Naive thymus-derived CD4-positive, alpha-beta T cell (primary cell): ENCODE measurements around the gene P4HA3. TPM values are rescaled to one million over a fixed set of nuclear protein-coding genes. Genes with fewer than 3 reads are reported as not detected.

Source experiments
- ATAC-seq: fragments of 150-1000 bp; cut with Tn5 transposase; 2 replicates; pipeline ENCODE4 v1.10.0; 2021; ENCODE audit warnings: mild to moderate bottlenecking, moderate library complexity
- CTCF ChIA-PET: fragments of 350-600 bp; sonication (Branson Sonifier 250); formaldehyde crosslinking; loops from one replicate; lab custom pipeline; 2021; ENCODE audit warnings: antibody characterized with exemption; lab: Charles Lee
- POLR2A ChIA-PET: fragments of 350-600 bp; sonication (Branson Sonifier 250); formaldehyde crosslinking; loops from one replicate; lab custom pipeline; 2021; ENCODE audit warnings: antibody characterized with exemption, inconsistent platforms; lab: Charles Lee
- DNase-seq, 9 donors: peaks; one replicate each; pipeline versions ENCODE4 v3.0.0 to v3.0.0-alpha.2; 2020 to 2022; ENCODE audit warnings: mixed read lengths in 1 of 9
- H3K27ac ChIP-seq: one replicate; pipeline ENCODE4 v1.7.0; 2013; ENCODE audit warnings: mild to moderate bottlenecking, low read depth, low read length, moderate library complexity
- H3K27me3 ChIP-seq, 2 donors: one replicate each; pipeline ENCODE4 v1.7.0; 2013; ENCODE audit warnings: low read length in 2 of 2, mild to moderate bottlenecking in 2 of 2, moderate library complexity in 2 of 2; ENCODE audit not compliant: control insufficient read depth in 2 of 2, insufficient read depth in 2 of 2
- H3K36me3 ChIP-seq, 3 experiments: 1 replicate in 2 of 3; 2 replicates in 1 of 3; pipeline ENCODE4 v1.7.0; 2013; ENCODE audit warnings: low read length in 3 of 3, mild to moderate bottlenecking in 3 of 3, moderate library complexity in 1 of 3; ENCODE audit not compliant: insufficient read depth in 3 of 3, control insufficient read depth in 2 of 3
- H3K4me1 ChIP-seq, 2 donors: one replicate each; pipeline ENCODE4 v1.7.0; 2013; ENCODE audit warnings: low read length in 2 of 2, mild to moderate bottlenecking in 2 of 2, moderate library complexity in 1 of 2; ENCODE audit not compliant: control insufficient read depth in 2 of 2, insufficient read depth in 2 of 2
- H3K4me3 ChIP-seq: 2 replicates; pipeline ENCODE4 v1.7.0; 2013; ENCODE audit warnings: mild to moderate bottlenecking, low read length
- H3K9me3 ChIP-seq, 3 experiments: 1 replicate in 2 of 3; 2 replicates in 1 of 3; pipeline ENCODE4 v1.7.0; 2013; ENCODE audit warnings: low read length in 3 of 3; ENCODE audit not compliant: control insufficient read depth in 2 of 3
- H3K27ac Mint-ChIP-seq, 9 donors: one replicate each; pipeline ENCODE4 v1.8.0; 2020 to 2022; ENCODE audit warnings: mixed read lengths in 9 of 9, mild to moderate bottlenecking in 8 of 9, moderate library complexity in 5 of 9, inconsistent platforms in 2 of 9
- H3K27me3 Mint-ChIP-seq, 5 donors: one replicate each; pipeline ENCODE4 v1.8.0; 2021 to 2022; ENCODE audit warnings: mixed read lengths in 5 of 5, mild to moderate bottlenecking in 1 of 5
- H3K36me3 Mint-ChIP-seq, 5 donors: one replicate each; pipeline ENCODE4 v1.8.0; 2020 to 2022; ENCODE audit warnings: mixed read lengths in 5 of 5, mild to moderate bottlenecking in 3 of 5, inconsistent platforms in 1 of 5
- H3K4me1 Mint-ChIP-seq, 7 donors: one replicate each; pipeline ENCODE4 v1.8.0; 2020 to 2022; ENCODE audit warnings: mixed read lengths in 7 of 7, mild to moderate bottlenecking in 3 of 7, inconsistent platforms in 1 of 7
- H3K4me3 Mint-ChIP-seq, 10 donors: one replicate each; pipeline ENCODE4 v1.8.0; 2020 to 2022; ENCODE audit warnings: mild to moderate bottlenecking in 10 of 10, mixed read lengths in 10 of 10, moderate library complexity in 6 of 10, inconsistent platforms in 2 of 10
- H3K9me3 Mint-ChIP-seq, 11 donors: one replicate each; pipeline ENCODE4 v1.8.0; 2020 to 2022; ENCODE audit warnings: mixed read lengths in 11 of 11, mild to moderate bottlenecking in 4 of 11, inconsistent platforms in 1 of 11, moderate library complexity in 1 of 11
- intact Hi-C, 2 donors: fragments of 100-400 bp; cut with micrococcal nuclease; formaldehyde crosslinking; loops; one replicate each; pipeline ENCODE4 v1.15.1; 2023
- polyA plus RNA-seq, 2 donors: library from polyadenylated mRNA; unstranded; fragments of 300-500 nt; fragmentation: Illumina TruSeq; gene quantifications; one replicate each; pipeline ENCODE4 v1.2.3, GENCODE V29; 2021
- total RNA-seq, 6 experiments: library from RNA in 5 of 6; stranded (reverse) in 5 of 6; gene quantifications; 1 replicate in 5 of 6; 2 replicates in 1 of 6; pipeline ENCODE4 v1.2.3 and lab custom pipeline; 2021 to 2026

The P4HA3 gene
- total RNA-seq, result not detected
- polyA plus RNA-seq, result not detected
- not detected for total RNA-seq (lab: John Stamatoyannopoulos, UW)

DNA sequence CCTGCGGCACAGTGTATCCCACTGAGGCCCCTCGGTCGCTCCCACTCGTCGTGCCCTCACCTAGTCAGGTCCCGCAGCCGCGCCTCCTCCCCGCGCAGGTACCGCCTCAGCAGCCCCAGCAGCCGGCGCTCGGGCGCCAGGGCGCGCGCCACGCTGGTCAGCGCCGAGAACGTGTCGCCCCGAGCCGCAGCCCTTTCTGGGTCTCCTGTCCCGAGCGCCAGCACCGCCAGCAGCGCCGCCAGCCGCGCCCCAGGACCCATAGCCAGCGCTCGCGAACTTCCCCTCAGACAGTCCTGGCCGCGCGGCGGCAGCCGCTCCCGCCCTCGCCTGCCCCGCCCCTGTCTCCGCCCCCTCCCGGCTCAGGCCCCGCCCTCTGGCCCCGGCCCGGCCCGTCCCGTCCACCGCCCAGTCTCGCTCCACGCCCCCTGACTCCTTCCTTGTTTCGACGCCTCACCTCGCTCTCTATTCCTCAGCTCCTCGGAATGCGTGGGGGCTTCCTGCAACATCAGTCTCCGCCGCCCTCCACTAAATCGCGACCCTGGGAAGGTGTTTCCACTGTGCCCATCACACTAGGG is at the start of gene P4HA3:
P4HA3 (minus strand) TSS at position 289 of the 575 bp plus-strand sequence; CDS start at position 260, 29 bp downstream.
- H3K36me3 Mint-ChIP-seq, result peaks cover 0 to under 1% (median 0%) of the 10 kb centered on the region in 5 donors
- H3K27ac Mint-ChIP-seq, result no peak within 1 kb of the TSS
- peak within 1 kb of the TSS; percentile 31 for H3K4me3 ChIP-seq
- peaks cover 0 to 16% (median 5%) of the 10 kb centered on the region in 11 donors for H3K9me3 Mint-ChIP-seq
- peak within 1 kb of the TSS; percentile 45 to 82 (median 73) for H3K4me3 Mint-ChIP-seq
- ChIA-PET CTCF (no interaction called here), POLR2A (no interaction called here)
- peaks cover 26 to 54% (median 38%) of the 10 kb centered on the region in 5 donors for H3K27me3 Mint-ChIP-seq
- peaks cover 0 to 22% (median 8%) of the 10 kb centered on the region in 7 donors for H3K4me1 Mint-ChIP-seq
- peaks cover 0 to 7% of the 10 kb centered on the region in 2 donors for H3K4me1 ChIP-seq
- no peaks in the 10 kb centered on the region for H3K27me3 ChIP-seq
- ATAC-seq (peak; percentile 95), DNase-seq (peak in 8 of 9 donors; percentile 14 to 64 (median 36))
- H3K9me3 ChIP-seq, result no peaks in the 10 kb centered on the region
- intact Hi-C loops, result no loop called here
- H3K36me3 ChIP-seq, result no peaks in the 10 kb centered on the region
- H3K27ac ChIP-seq, result no peak within 1 kb of the TSS

DNA sequence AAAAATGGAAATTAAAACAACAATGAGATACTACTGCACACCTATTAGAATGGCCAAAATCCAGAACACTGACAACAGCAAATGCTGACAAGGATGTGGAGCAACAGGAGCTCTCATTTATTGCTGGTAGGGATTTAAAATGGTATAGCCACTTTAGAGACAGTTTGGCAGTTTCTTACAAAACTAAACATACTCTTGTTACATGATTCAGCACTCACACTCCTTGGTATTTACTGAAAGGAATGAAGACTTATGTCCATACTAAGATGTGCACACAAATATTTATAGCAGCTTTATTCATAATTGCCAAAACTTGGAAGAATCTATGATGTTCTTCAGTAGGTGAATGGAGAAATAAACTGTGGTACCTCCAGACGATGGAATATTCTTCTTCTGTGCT is 46.0 kb upstream of the P4HA3 start:
- H3K27me3 Mint-ChIP-seq, result no peaks in the 10 kb centered on the region
- POLR2A ChIA-PET, result no interaction called here
- ATAC-seq (no peak), DNase-seq (no peak)
- intact Hi-C loops, result no loop called here
- Histone ChIP-seq H3K9me3 (no peaks in the 10 kb centered on the region), H3K27me3 (no peaks in the 10 kb centered on the region), H3K4me1 (no peaks in the 10 kb centered on the region), H3K36me3 (peaks cover 0 to 20% (median 0%) of the 10 kb centered on the region in 3 experiments), H3K27ac (no peak overlapping the region), H3K4me3 (no peak overlapping the region)
- H3K4me3 Mint-ChIP-seq, result no peak overlapping the region
- peaks cover 0 to under 1% (median 0%) of the 10 kb centered on the region in 11 donors for H3K9me3 Mint-ChIP-seq
- no peak overlapping the region for H3K27ac Mint-ChIP-seq
- CTCF ChIA-PET, result no interaction called here
- H3K36me3 Mint-ChIP-seq, result peaks cover 21 to 61% (median 45%) of the 10 kb centered on the region in 5 donors
- H3K4me1 Mint-ChIP-seq, result peaks cover 0 to 4% (median 0%) of the 10 kb centered on the region in 7 donors

DNA sequence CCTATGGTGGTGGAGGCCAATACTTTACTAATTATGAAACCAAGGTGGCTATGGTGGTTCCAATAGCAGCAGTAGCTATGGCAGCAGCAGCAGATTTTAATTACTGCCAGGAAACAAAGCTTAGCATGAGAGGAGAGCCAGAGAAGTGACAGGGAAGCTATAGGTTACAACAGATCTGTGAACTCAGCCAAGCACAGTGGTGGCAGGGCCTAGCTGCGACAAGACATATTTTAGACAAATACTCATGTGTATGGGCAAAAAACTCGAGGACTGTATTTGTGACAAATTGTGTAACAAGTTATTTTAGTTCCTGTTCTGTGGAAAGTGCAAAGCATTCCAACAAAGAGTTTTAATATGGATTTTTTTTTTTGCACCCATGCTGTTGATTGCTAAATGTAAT is 44.2 kb upstream of the P4HA3 start:
- no peak overlapping the region for H3K27ac ChIP-seq
- no peak overlapping the region for H3K27ac Mint-ChIP-seq
- H3K4me3 ChIP-seq, result no peak overlapping the region
- no peaks in the 10 kb centered on the region for H3K27me3 ChIP-seq
- no peaks in the 10 kb centered on the region for H3K9me3 Mint-ChIP-seq
- ChIA-PET CTCF (interaction anchor here (1.0 kb wide), 1 partner anchor 93 kb away, joined by 5 read pairs; no protein-coding TSS in a partner anchor), POLR2A (no interaction called here)
- H3K4me3 Mint-ChIP-seq, result no peak overlapping the region
- ATAC-seq (no peak), DNase-seq (no peak)
- peaks cover 11 to 51% (median 37%) of the 10 kb centered on the region in 5 donors for H3K36me3 Mint-ChIP-seq
- peaks cover 0 to 4% (median 0%) of the 10 kb centered on the region in 7 donors for H3K4me1 Mint-ChIP-seq
- intact Hi-C loops, result no loop called here
- no peaks in the 10 kb centered on the region for H3K27me3 Mint-ChIP-seq
- peaks cover 0 to 19% (median 0%) of the 10 kb centered on the region in 3 experiments for H3K36me3 ChIP-seq
- H3K4me1 ChIP-seq, result no peaks in the 10 kb centered on the region
- H3K9me3 ChIP-seq, result no peaks in the 10 kb centered on the region

DNA sequence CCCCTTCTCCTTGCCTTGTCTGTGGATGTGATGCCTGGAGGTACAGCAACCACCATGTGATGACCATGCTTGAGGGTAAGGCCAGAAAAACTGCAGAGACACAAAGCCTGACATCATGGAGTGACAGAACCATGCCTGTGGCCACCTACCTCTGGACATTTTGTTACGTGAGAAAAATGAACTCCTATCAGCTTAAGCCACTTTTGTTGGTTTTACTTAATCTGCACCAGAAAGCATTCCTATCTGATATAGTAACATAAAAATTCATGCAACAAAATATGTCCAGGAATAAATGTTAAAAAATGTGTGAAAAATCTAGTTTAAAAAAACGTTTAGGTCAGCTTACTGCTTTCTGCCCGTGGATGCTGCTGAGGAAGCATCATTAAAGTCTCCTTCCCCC is 42.6 kb upstream of the P4HA3 start:
- Histone ChIP-seq H3K9me3 (no peaks in the 10 kb centered on the region), H3K27ac (no peak overlapping the region), H3K4me1 (no peaks in the 10 kb centered on the region), H3K27me3 (no peaks in the 10 kb centered on the region), H3K36me3 (peaks cover 0 to 11% (median 0%) of the 10 kb centered on the region in 3 experiments), H3K4me3 (no peak overlapping the region)
- H3K27ac Mint-ChIP-seq, result no peak overlapping the region
- intact Hi-C loops, result no loop called here
- ATAC-seq (no peak), DNase-seq (no peak)
- CTCF ChIA-PET, result no interaction called here
- H3K4me1 Mint-ChIP-seq, result peaks cover 0 to 4% (median 0%) of the 10 kb centered on the region in 7 donors
- no peak overlapping the region for H3K4me3 Mint-ChIP-seq
- POLR2A ChIA-PET, result interaction anchor here (0.6 kb wide), 1 partner anchor 32 kb away, joined by 7 read pairs; no protein-coding TSS in a partner anchor
- no peaks in the 10 kb centered on the region for H3K9me3 Mint-ChIP-seq
- peaks cover 8 to 50% (median 28%) of the 10 kb centered on the region in 5 donors for H3K36me3 Mint-ChIP-seq
- H3K27me3 Mint-ChIP-seq, result no peaks in the 10 kb centered on the region

DNA sequence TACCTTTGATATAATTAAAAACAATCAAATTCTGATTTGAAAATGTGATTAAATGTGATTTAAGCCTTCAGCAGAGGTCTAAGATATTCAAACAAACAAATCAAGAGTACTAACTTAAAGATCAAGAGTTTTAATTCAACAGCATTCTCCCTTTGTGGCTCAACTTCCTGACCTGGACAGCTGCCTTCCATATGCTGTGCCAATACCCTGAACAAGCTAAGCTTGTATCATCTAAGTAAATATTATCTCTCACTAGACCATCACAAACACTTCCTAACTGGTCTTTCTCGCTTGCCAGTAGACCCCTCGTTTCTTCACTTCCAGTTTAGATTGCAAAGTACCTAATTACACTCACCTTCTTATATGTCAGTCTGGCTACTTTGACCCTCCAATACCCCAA is 35.9 kb upstream of the P4HA3 start:
- Mint-ChIP-seq H3K9me3 (no peaks in the 10 kb centered on the region), H3K36me3 (peaks cover 7 to 55% (median 28%) of the 10 kb centered on the region in 5 donors), H3K4me3 (no peak overlapping the region), H3K27ac (no peak overlapping the region), H3K27me3 (no peaks in the 10 kb centered on the region), H3K4me1 (no peaks in the 10 kb centered on the region)
- CTCF ChIA-PET, result no interaction called here
- Histone ChIP-seq H3K36me3 (peaks cover 0 to 10% (median 0%) of the 10 kb centered on the region in 3 experiments), H3K4me1 (no peaks in the 10 kb centered on the region), H3K4me3 (no peak overlapping the region), H3K27ac (no peak overlapping the region), H3K9me3 (no peaks in the 10 kb centered on the region), H3K27me3 (no peaks in the 10 kb centered on the region)
- intact Hi-C loops, result no loop called here
- POLR2A ChIA-PET, result no interaction called here
- ATAC-seq, result no peak
- no peak for DNase-seq

DNA sequence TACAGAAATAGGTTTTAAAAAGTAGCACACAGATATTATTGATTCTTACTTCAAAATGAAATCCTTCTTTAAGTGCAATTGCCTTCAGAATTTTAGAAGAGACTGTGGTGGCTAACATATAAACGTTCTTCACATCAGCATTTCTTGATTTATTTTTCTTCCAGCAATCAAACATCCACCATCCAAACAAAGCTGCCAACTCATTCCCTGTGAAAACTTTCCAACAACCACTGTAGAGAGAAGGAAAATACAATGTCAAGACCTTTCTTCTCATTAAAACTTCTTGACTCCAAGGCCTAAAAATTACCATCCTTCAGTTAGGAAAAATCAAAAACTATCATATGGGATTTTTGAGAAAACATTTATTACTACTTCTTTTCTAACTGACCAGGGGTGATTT is 34.0 kb upstream of the P4HA3 start:
- intact Hi-C loops, result no loop called here
- no peak for ATAC-seq
- H3K27ac Mint-ChIP-seq, result no peak overlapping the region
- H3K27ac ChIP-seq, result no peak overlapping the region
- no peaks in the 10 kb centered on the region for H3K9me3 Mint-ChIP-seq
- H3K9me3 ChIP-seq, result no peaks in the 10 kb centered on the region
- H3K4me3 ChIP-seq, result no peak overlapping the region
- DNase-seq, result no peak
- H3K36me3 ChIP-seq, result peaks cover 0 to 13% (median 0%) of the 10 kb centered on the region in 3 experiments
- POLR2A ChIA-PET, result no interaction called here
- no peaks in the 10 kb centered on the region for H3K27me3 Mint-ChIP-seq
- H3K4me1 ChIP-seq, result no peaks in the 10 kb centered on the region
- peaks cover 6 to 64% (median 29%) of the 10 kb centered on the region in 5 donors for H3K36me3 Mint-ChIP-seq
- no peak overlapping the region for H3K4me3 Mint-ChIP-seq
- H3K4me1 Mint-ChIP-seq, result no peaks in the 10 kb centered on the region
- H3K27me3 ChIP-seq, result no peaks in the 10 kb centered on the region
- CTCF ChIA-PET, result no interaction called here

DNA sequence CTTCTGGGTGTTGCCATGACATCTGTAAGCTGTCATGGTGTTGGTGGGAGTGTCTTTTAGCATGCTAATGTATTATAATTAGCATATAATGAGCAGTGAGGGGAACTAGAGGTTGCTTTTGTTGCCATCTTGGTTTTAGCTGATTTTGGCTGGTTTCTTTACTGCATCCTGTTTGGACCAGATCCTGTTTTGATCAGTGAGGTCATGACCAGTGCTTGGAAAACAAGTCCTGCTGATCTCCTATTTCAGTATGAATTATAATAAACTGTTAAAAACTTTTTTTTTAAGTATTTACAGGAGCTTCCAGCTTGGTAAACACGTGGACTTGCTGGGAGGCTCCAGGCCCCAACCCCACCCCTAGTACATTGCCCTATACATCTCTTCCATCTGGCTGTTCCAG is 30.5 kb upstream of the P4HA3 start:
- Histone ChIP-seq H3K27ac (no peak overlapping the region), H3K27me3 (no peaks in the 10 kb centered on the region), H3K4me3 (no peak overlapping the region), H3K4me1 (no peaks in the 10 kb centered on the region), H3K9me3 (no peaks in the 10 kb centered on the region), H3K36me3 (peaks cover 0 to 24% (median 3%) of the 10 kb centered on the region in 3 experiments)
- H3K27me3 Mint-ChIP-seq, result no peaks in the 10 kb centered on the region
- POLR2A ChIA-PET, result no interaction called here
- no peak overlapping the region for H3K27ac Mint-ChIP-seq
- CTCF ChIA-PET, result no interaction called here
- H3K9me3 Mint-ChIP-seq, result no peaks in the 10 kb centered on the region
- ATAC-seq (no peak), DNase-seq (no peak)
- H3K36me3 Mint-ChIP-seq, result peaks cover 8 to 69% (median 32%) of the 10 kb centered on the region in 5 donors
- no peaks in the 10 kb centered on the region for H3K4me1 Mint-ChIP-seq
- no peak overlapping the region for H3K4me3 Mint-ChIP-seq
- intact Hi-C loops, result no loop called here
